ACHN (cell line): ENCODE measurements around the gene HOXA6.

Source experiments
- DNase-seq: peaks from one replicate; pipeline ENCODE4 v3.0.0-alpha.2; 2015
- in situ Hi-C: cut with HindIII; loops from 2 replicates; pipeline ENCODE4 v1.10.0; 2017; ENCODE audit warnings: low sequenced_read_pairs, low pct_ligation_motif_present, low pct_unique_long_range_greater_than_20kb

HOXA6 gene

DNA sequence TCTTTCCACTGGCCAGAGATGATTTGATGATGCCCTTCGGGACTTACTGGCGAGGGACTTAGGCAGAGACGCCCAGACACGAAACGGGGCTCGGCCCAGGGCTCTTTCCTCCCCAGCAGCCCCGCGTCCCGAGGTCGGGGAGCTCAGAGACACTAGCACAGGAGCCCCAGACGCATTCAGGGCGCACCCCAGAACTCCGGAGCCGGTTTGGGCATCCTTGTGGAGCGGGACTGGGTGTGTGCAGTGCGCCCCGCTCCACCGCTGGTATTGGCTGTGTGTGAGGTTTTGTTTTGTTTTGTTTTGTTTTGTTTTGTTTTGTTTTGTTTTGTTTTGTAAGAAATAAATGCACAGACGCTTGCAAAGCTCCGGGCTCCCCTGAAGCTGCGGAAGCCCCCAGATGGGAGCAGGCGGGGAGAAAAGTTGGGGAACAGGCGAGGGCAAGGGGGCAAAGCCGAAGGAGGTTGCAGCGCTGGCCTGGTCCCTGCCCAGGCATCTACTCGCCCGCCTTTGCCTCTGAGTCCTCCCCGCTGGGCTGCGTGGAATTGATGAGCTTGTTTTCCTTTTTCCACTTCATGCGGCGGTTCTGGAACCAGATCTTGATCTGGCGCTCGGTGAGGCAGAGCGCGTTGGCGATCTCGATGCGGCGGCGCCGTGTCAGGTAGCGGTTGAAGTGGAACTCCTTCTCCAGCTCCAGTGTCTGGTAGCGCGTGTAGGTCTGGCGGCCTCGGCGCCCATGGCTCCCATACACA lies 2.2 kb downstream of the HOXA6 start:
- in situ Hi-C loops = no loop called here
- no peak for DNase-seq

DNA sequence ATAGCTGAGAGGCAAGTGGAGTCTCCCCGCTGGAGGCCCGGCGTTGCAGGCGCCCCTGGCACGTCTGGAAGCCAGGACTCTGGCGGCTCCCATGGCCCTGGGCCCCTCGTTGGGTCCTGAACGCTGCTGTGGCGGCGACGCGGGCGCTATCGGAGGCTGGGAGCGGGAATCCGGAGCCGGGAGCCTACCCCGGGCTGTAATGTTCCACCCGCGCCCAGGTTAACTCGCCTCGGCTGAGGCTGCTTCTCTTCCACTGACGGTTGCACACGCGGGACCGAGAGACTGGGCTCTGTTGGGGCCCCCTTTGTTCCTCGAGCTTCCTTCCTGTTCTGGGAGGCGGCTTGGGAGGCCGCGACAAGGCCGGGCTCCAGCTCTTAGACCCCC lies 2.8 kb downstream of the HOXA6 start:
- in situ Hi-C loops = no loop called here
- no peak for DNase-seq

DNA sequence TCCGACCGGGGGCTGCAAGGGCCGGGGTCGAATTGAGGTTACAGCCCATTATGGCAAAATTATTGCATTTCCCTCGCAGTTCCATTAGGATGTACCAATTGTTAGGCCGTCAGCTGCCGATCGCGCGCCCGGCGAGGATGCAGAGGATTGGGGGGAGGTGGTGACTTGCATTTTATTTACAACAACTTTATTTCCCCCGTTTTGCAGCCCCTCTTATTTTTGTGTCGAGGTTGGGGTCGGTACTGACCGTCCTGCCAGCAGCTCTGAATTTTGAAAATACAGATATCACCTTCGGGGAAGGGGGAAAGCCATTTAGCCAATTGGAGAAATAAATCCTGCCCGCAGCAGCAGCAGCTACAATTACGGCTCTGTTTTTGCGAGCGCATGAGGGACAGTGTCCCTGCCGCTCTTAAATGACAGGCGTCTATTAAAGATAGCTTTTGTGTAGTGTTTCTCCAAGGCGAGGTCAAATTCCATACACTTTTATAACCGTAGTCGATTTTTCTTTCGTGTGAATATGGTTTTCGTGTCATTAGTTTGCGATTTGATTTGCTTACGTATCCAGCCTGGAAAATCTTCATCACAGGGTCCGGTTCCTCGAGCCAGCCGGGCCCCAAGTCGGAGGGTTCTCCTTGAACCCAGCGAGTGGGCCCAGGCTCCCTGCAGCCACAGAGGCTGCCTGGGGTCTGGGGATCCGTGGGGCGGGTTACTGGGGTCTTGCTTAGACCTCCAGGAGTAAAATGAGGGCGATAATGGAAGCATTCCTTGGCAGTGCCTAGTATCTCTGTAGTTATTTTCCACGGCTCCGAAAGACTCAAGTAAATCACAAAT lies 3.4 kb downstream of the HOXA6 start:
- no peak for DNase-seq
- in situ Hi-C loops = no loop called here

DNA sequence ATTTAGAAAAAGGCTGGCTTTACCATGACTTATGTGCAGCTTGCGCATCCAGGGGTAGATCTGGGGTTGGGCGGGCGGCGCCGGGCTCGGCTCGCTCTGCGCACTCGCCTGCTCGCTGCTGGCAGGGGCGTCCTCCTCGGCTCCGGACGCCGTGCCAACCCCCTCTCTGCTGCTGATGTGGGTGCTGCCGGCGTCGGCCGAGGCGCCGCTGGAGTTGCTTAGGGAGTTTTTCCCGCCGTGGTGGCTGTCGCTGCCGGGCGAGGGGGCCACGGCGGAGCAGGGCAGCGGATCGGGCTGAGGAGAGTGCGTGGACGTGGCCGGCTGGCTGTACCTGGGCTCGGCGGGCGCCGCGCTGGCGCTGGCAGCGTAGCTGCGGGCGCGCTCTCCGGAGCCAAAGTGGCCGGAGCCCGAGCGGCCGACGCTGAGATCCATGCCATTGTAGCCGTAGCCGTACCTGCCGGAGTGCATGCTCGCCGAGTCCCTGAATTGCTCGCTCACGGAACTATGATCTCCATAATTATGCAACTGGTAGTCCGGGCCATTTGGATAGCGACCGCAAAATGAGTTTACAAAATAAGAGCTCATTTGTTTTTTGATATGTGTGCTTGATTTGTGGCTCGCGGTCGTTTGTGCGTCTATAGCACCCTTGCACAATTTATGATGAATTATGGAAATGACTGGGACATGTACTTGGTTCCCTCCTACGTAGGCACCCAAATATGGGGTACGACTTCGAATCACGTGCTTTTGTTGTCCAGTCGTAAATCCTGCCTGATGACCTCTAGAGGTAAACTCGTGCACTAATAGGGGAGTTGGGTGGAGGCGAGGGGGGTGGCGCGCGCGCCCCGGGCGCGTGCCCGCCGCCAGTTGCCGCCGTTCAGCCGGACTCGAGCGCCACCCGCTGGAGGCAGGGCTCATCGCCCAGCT lies 4.3 kb downstream of the HOXA6 start, which contains the start of gene HOXA5:
Gene HOXA5 (minus strand): TSS at position 659 of the 927 bp plus-strand sequence. CDS start 74 bp downstream, at position 585.
- in situ Hi-C loops = no loop called here
- DNase-seq = peak; percentile 99

DNA sequence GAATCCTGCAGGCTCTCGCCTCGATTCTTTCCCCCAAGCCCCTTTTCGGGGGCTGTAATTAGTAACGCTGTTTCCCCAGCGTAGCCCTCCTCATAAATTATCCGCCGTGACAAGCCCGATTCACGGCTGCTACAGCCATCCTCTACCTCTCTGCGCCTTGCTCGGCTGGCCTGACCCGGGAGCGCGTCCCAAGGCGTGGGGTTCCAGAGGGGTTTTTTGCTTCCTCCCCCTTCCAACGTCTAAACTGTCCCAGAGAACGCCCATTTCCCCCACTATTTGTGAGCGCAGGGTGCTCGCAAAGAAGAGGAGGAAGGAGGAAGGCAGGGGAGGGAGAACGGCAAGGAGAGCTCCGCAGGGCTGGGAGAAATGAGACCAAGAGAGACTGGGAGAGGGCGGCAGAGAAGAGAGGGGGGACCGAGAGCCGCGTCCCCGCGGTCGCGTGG lies 5.0 kb downstream of the HOXA6 start:
- in situ Hi-C loops = no loop called here

DNA sequence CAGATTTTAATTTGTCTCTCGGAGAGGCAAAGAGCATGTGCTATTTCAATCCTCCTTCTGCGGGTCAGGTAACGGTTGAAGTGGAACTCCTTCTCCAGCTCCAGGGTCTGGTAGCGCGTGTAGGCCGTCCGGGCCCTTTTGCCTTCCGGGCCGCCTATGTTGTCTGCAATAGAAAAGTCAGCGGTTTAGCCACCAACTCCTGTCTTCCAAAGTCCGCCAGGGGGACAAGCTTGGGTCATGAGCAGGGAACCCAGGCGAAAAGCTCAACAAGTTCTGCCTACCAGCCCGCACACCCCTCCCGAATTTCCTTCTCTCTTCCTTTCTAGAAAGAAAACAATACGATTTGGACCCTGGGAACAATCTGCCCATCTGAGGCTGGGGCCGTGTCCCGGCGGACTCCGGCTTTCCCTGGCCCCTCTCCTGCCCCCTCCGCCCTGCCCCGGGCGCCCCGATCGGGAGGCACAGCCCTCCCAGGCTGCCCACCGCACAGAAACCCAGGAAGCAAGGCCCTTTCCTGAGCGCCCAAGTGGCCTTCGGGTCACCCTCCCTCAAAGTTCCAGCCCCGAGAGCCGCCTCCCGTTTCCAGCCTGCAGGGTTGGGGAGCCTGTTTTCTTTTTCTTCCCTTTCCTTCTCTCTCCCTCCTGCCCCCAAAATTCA lies 5.5 kb downstream of the HOXA6 start:
- in situ Hi-C loops = no loop called here
- peak; percentile 87 for DNase-seq

More for the DNA sequence above, 5.0 kb downstream of the HOXA6 start:
- DNase-seq = peak; percentile 46

DNA sequence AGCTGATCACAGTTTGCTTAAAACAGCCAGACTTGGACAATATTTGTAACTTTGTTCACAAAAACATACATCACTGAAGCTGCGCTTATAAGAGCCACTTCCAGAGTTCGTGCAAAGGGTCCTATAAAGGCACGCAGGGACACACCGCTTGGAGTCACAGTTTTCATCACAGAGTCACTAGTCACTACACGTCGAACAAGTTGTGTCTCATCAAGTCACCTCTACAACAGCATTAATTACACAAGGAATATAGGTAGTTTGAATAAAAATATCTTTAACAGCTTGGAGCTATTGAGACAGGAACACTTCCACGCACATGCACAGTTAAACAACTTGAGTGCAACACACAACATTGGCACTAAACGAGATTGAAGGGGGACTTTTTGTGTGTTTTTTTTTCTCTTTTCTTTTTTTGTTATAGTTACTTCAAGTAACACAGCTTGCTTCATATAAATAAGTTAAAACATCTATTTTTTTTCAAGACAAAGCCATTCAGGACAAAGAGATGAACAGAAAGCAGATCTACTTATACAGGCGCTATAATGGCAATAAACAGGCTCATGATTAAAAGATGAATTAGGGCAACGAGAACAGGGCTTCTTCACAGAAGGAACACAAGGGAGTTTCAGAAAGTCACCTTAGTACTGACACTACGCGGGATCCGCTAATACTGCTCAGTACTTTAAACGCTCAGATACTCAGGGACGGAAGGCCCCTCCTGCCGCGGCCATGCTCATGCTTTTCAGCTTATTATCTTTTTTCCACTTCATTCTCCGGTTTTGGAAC lies 6.2 kb downstream of the HOXA6 start:
- in situ Hi-C loops = no loop called here
- DNase-seq = no peak

DNA sequence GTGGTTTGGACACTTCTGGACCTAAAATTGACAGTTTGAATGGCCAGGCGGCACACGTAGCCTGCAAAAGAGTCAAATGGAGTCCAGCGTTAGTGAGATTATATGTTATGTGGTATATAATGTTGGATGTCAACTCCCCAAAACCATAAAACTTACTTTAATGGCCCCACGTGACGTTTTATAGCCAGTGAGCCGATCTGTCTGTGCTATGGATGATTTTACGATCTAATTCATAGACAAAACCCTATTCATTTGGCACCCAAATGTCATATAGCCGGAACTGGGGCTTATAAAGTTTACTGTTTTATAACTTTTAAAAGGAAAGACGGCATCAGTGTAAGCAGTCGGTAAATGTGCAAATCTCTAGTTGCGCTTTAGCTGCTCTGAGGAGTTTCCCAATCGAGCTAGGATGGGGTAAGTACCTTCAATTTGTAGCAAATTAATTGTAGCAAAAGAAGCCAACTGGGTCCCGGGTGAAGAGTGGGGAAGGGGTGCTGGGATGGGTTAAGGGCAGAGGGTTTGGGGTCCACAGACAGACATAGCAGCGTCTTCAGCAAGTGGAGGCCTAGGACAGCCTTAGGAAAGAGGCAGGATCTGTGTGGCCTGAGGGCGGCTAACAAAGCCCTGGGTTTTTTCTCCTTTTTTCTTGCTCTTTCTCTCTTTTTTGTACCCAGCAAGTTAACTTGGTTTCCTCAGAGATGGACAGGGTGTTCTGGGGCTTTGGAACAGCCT lies 7.3 kb downstream of the HOXA6 start:
- in situ Hi-C loops = no loop called here
- DNase-seq = no peak

DNA sequence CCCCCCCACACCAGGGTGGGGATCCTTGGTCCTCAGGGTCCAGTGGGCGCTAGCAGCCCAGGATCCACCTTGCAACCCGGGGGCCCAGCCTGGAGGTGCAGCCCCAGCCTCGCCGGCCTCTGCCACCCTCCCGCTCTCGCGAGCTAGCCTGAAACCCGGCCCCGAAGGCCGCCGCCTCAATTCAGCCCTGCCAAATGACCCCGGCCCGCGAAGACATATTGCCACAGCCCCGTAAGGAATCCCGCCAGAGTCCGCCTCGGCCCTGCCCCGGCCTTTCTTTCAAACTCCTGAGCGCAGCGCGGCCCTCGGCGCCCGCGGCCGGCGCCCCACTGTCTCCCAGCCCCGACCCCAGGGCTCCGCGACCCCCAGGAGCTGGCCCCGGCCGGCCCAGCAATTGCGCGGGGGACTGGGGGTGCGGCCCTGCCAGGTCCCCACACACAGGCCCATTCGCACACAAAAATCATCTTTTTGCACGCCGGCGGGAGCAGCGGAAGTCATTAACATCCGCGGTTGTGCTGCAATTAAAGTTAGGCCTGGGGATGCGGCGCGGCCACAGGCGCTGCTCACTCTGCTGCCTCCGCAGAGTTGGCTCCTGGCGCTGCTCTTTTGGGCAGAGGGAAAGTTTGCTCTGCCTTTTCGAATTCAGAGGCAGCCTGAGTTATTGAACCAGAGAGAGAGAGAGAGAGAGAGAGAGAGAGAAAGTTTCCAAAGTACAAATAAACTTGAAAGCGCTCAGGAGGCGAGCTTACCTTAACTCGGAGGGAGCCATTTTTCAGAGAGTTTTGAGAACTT lies 8.0 kb downstream of the HOXA6 start:
- in situ Hi-C loops = no loop called here

DNA sequence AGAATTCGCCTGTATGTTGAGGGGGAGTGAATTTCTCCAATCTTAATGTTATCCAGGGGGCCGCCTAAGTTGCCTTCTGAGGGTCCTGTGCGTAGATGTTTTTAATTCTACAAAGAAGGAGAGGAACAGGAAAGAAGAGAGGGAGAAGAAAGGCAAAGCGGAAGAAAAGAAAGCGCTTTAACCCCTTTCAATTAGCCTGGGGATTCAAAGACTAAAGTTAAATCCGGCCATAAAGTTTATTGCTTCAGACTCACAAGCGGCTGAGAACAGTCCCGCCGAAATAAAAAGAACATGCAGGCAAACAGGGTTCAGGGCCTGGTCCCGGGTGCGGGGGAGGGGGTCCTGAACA lies 8.6 kb downstream of the HOXA6 start:
- no peak for DNase-seq
- in situ Hi-C loops = no loop called here

More for the DNA sequence above, 8.0 kb downstream of the HOXA6 start:
- no peak for DNase-seq

DNA sequence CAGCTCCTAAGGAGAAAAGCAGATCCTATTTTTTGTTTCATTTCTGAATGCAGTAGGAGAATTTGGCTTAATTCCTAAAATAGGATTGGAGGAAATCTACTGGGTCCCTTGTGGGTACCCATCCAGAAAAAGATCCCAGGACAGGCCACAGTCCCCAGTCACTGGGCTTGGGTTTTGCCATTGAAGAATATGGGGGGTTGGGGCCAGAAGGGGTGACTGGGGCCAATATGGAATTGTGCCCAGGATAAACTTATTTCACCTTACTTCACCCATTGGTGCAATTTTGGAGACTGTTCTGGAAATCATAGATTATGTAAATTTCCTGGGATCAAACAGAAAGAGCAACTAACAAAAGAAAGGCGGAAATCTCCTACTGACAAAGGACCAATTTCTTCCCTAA lies 9.1 kb downstream of the HOXA6 start:
- in situ Hi-C loops = no loop called here
- DNase-seq = no peak

DNA sequence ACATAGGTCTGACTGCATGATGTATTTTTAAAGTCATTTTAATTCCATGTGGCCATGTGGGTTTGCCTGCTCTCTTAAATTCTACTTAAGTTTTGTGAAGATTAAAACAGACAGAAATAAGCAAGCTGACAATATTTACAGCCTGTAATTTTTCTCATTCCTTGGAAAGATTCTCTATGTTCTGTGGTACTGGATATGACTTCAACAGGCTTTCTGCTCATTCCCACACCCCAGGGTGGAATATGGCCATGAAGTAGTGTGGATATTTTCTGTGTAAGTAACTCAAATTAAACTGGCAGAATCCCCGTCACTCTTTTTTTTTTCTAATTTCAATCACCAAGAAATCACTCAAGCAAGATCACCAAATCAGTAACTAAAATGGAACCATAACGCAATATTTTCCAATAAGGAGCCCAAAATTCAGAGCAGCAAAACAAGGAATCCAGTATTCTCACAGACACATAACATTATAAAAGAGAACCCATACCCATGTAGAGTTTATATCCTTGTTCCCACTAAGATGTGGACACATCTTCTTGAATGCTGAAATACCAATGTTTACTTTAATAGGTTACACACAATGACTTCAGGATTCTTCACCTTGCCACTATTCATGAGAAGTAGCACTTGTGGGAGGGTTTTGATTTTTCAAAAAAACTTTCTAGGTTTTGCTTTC lies 9.8 kb downstream of the HOXA6 start:
- in situ Hi-C loops = no loop called here
- no peak for DNase-seq

DNA sequence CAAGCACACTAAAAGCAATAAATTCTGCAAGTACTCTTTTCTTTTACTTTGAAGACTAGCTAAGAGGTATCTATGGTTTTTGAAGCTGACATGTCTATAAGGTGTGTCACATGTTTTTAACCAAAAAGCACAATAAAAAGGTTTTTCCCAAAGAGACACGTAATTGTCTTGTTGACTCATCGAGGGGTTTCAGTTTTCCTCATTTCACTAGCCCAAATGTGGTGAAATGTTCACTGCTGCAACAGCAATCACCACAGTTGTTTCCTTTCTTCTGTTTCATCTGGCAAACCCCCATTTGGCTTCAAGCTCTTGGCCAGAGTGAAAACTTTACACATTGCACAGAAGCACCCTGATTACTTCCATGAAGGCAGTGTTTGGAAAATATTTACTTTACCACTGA lies 13.2 kb downstream of the HOXA6 start:
- in situ Hi-C loops = no loop called here
- DNase-seq = no peak

DNA sequence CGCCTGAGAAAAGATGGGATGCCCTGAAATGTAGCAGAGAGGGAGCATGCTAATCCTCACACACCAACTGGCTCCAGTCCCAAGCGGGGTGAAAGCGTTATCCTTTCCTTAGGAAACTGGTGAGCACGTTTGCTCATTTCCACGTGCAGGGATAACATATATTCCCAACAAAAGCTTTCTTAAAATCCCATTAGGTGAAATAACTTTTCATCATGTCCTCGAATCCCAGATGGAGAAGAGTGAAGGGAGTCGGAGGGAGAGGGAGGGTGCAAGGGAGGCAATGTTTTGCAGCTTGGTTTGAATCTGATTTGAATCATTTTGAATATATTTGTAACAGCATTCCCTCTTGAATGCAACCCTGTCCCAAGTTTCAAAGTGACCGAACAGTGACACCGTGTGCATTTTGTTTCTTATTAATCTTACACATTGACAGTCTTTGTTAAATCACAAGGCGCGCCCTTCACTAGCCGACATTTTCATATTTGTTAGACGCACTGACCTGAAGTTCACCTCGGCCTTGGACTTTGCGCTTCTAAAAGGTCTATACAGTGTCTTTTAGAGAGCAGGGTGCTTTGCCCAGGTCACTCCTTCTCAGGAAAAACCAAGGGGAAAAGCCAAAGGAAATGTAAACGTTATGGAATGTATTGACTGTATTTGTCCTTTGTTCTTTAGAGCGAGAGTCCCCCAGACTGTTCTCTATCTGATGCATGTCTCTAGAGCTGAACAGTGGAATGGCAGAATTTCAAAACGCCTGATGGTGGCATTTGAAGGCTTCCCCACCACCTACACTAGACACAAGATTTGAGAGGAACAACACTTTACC lies 14.0 kb downstream of the HOXA6 start:
- in situ Hi-C loops = no loop called here
- no peak for DNase-seq

DNA sequence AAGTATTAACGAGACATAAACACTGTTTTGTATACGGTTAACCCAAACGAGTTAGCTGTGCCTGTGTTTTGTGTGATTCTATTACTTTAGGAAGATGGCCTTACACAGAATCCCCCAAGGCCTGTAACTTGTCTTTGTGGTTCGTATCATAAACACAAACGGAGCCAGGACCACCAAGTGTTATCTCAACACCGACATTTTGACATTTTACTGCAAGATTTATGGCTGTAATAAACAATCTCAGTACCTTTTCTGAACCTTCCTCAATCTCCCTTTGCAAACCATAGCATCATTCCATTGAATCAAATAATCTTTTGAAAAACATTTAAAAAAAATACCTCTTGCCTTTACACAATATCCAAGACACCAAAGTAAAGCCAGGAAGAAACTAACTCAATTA lies 14.6 kb downstream of the HOXA6 start:
- no peak for DNase-seq
- in situ Hi-C loops = no loop called here
